Measurements from ENCODE around the gene OR2L2.

DNA sequence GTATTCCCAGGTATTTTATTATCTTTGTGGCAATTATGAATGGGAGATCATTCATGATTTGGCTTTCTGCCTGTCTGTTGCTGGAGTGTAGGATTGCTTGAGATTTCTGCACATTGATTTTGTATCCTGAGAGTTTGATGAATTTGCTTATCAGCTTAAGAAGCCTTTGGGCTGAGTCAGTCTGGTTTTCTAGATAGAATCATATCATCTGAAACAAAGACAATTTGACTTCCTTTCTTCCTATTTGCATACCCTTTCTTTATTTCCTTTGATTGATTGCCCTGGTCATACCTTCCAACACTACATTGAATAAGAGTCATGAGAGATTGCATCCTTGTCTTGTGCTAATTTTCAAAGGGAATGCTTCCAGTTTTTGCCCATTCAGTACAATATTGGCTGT lies 24.8 kb downstream of the OR2L2 start:
- TF ChIP-seq EZH2phosphoT487 (IDR thresholded peaks at IDR 0.05; ENCODE audit: low read depth, severe bottlenecking, unreplicated experiment) (no peak), CTCF (IDR thresholded peaks at IDR 0.05; ENCODE audit: poor library complexity) (no peak)
